Hepatocyte (in vitro differentiated cells): ENCODE results near the gene INHBE.

ENCODE experiments used
- EZH2 ChIP-seq: fragments of 200-600 bp; sonication (generic); IDR thresholded peaks from 2 replicates; pipeline ENCODE4 v1.6.1; 2016; ENCODE audit warnings: antibody characterized with exemption, mild to moderate bottlenecking, borderline replicate concordance
- EZH2phosphoT487 ChIP-seq: fragments of 200-600 bp; sonication (generic); IDR thresholded peaks from one replicate; pipeline ENCODE4 v1.6.1; 2018; ENCODE audit warnings: antibody characterized with exemption, mild to moderate bottlenecking, low read depth, moderate library complexity; ENCODE audit not compliant: unreplicated experiment, severe bottlenecking
- TF ChIP-seq, protein P1 (sequence below): fragments of 200-600 bp; sonication (generic); IDR thresholded peaks from 2 replicates; pipeline ENCODE4 v1.5.1; 2016; ENCODE audit warnings: antibody characterized with exemption, mild to moderate bottlenecking; ENCODE audit not compliant: poor library complexity

DNA sequence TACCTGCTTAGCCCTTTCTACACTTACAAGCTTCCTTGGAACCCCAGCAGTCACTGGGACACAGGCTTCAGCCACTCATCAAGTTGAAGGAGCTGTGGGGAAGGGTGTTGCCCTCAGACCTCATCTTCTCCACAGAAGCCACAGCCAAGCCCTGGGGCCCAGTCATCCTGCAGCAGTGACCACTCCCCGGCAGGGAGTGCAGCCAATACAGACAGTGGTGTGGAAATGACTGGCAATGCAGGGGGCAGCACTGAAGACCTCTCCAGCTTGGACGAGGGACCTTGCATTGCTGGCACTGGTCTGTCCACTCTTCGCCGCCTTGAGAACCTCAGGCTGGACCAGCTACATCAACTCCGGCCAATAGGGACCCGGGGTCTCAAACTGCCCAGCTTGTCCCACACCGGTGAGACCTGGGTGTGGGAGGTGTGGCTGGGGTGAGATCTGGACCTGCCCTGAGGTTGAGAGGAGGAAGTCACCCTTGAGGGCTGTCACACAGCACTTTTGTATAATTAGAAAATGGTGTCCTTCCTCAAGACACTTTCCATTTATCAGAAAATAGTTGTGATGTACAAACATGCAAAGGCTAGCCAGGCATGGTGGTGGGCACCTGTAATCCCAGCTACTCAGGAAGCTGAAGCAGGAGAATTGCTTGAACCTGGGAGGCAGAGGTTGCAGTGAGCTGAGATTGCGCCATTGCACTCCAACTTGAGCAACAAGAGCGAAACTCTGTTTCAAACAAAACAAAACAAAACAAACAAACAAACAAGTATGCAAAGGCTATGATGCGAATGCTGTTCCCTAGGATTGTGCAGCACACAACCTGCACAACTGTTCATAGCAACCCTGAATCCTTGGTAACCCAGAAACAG is 14.4 kb downstream of the INHBE start:
- TF ChIP-seq, protein P1, sequence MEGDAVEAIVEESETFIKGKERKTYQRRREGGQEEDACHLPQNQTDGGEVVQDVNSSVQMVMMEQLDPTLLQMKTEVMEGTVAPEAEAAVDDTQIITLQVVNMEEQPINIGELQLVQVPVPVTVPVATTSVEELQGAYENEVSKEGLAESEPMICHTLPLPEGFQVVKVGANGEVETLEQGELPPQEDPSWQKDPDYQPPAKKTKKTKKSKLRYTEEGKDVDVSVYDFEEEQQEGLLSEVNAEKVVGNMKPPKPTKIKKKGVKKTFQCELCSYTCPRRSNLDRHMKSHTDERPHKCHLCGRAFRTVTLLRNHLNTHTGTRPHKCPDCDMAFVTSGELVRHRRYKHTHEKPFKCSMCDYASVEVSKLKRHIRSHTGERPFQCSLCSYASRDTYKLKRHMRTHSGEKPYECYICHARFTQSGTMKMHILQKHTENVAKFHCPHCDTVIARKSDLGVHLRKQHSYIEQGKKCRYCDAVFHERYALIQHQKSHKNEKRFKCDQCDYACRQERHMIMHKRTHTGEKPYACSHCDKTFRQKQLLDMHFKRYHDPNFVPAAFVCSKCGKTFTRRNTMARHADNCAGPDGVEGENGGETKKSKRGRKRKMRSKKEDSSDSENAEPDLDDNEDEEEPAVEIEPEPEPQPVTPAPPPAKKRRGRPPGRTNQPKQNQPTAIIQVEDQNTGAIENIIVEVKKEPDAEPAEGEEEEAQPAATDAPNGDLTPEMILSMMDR: no peak
- no peak for TF ChIP-seq EZH2phosphoT487
- no peak for TF ChIP-seq EZH2
